Measurements from ENCODE around the gene FDPS.

GRCh38 chr1:155277902-155278688 lies 30.6 kb upstream of the FDPS start:
- TF ChIP-seq CTCF (IDR thresholded peaks at IDR 0.05): peak in 2 of 4 experiments; percentile 15 to 26
- TF ChIP-seq POLR2A (IDR thresholded peaks at IDR 0.05): no peak
